Non-pigmented ciliary epithelial cell (primary cell): ENCODE measurements around the gene DTL.
"Not testable (repeated sequence)": the region's sequence is repeated elsewhere in the genome, so short reads cannot be mapped to it uniquely, and the experiment has no call there.

ENCODE experiments used
- DNase-seq: peaks from one replicate; pipeline ENCODE4 v3.0.0-alpha.2; 2010; ENCODE audit warnings: low read depth

The DTL gene, protein sequence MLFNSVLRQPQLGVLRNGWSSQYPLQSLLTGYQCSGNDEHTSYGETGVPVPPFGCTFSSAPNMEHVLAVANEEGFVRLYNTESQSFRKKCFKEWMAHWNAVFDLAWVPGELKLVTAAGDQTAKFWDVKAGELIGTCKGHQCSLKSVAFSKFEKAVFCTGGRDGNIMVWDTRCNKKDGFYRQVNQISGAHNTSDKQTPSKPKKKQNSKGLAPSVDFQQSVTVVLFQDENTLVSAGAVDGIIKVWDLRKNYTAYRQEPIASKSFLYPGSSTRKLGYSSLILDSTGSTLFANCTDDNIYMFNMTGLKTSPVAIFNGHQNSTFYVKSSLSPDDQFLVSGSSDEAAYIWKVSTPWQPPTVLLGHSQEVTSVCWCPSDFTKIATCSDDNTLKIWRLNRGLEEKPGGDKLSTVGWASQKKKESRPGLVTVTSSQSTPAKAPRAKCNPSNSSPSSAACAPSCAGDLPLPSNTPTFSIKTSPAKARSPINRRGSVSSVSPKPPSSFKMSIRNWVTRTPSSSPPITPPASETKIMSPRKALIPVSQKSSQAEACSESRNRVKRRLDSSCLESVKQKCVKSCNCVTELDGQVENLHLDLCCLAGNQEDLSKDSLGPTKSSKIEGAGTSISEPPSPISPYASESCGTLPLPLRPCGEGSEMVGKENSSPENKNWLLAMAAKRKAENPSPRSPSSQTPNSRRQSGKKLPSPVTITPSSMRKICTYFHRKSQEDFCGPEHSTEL

DNA sequence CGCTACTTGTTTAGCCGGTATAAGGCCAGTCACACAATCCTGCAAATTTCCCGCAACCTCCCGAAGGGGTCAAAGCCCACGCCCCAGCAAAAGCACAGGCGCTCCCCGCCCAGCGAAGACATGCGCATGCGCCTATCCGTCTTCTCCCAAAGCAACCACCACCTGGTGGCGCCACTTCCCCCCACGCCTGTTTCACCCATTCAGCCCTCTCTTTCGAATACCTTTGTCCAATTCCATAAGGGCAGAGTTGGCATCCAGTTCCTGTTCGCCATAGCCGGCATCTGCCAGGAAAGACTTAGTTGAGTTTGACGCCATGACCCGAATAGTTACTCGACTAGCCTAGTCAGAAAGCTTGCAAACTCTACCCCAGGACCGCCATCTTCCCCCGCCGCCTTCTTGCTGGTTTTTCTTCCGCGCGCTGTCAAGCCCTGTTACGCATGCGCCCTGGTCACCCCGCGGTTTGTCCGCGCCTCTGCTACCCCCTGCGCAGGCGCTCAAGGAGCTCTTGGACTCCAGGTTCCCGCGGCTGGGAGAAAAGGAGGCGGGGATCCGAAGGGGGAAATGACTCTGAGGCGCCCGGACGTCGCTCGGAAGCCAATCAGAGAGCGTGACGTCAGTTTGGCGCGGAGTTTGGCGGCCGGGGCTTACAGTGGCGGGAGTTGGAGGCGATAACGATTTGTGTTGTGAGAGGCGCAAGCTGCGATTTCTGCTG lies at the start of gene DTL, which contains the start of gene INTS7:
Gene DTL (plus strand): TSS at position 626 of the 712 bp plus-strand sequence. CDS start 143 bp downstream, outside the sequence.
Gene INTS7 (minus strand): TSS at position 435 of the 712 bp plus-strand sequence. CDS start 120 bp downstream, at position 315.
- DNase-seq: peak; percentile 95

DNA sequence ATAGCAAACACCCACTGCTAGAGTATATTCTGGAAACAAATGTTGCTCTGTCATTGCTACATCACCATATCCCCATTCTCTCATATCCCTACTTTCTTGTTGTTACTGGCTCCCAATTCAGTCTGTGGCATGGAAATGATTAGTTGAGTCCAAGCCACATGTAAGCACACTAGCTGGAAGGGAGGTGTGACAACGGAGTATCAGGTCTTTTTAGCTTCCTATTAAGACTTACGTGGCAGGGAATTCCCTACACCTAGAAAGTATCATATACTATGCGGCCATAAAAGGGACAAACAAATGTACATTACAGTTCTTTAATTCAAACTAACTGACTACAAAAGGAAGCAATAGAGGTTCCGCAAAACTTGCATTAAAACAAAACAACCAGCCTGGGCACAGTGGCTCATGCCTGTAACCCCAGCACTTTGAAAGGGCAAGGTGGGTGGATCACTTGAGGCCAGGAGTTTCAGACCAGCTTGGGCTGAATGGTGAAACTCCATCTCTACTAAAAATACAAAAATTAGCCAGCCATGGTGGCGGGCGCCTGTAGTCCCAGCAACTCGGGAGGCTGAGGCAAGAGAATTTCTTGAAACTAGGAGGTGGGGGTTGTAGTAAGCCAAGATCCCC lies 48.8 kb upstream of the DTL start:
- DNase-seq: no peak

DNA sequence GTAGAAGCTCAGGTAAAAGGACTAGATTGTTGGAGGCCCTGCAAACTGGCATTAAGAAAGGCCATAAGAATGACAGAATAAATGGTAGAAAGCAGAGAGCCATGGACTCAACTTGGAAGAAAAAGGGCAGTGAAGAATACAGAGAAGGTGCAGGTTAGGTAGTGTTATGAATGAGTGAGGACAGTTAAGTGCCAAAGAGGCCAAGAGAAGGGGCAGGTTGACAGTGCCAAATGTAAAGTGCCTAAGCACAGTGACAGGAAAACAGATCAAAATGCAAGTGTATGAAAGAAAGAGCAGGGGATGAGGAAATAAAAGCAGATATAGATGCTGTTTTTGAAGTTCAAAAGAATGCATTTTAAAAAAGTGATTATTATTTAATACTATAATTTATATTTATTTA lies 43.9 kb upstream of the DTL start:
- no peak for DNase-seq

DNA sequence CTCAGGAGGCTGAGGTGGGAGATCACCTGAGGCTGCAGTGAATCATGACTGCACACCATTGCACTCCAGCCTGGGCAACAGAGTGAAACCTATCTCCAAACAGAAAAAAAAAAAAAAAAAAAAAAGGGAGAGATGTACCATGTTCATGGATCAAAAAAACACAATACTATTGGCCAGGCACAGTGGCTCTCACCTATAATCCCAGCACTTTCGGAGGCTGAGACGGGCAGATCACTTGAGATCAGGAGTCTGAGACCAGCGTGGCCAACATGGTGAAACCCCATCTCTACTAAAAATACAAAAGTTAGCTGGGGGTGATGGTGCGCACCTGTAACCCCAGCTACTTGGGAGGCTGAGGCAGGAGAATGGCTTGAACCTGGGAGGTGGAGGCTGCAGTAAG lies 38.1 kb upstream of the DTL start:
- not testable (repeated sequence) for DNase-seq

DNA sequence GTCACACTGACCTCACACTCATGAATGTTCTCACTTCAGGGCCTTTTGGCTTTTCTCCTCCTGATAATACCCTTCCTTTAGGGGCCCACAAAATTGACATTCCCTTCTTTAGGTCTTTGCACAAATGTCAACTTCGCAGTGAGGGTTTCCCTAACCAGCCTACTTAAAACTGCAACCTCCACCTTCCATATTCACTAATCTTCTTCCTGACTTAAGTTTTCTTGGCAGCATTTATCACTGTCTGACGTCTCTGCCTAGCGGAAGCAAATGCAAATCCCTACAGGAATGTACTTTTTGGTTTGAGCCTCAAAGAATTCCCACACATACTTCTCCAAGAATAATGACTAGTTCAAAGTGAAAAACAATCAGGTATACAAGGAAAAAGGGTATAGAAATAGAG lies 33.0 kb upstream of the DTL start:
- DNase-seq: peak; percentile 62

DNA sequence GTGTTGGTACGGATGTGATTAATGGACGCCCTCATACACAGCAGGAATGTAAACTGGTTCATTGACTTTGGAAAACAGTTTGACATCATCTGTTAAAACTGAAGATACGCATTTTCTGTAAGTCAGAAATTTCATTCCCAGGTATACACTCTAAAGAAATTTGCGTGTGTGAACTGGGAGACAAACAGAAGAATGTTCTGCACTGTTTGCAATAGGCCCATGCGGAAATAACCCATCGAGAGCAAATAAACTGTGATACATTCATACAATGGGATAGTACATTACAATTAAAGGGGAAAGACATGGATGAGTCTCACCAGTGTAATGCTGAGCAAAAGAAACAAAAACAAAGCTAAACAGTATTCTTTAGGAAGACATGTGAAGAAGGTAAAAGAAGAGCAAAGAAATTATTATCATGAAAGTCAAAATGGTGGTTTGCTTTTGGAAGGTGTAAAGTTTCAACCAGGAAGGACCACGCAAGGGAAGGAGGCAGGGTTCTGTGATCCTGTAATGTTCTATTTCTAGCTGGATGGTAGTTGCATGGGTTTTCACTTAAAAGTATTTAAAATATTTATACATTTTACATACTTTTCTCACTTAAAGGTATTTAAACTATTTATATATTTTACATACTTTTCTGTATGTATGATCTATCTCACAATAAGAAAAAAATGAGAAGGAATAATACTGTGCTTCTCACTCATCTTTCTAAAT lies 30.5 kb upstream of the DTL start:
- DNase-seq: no peak

DNA sequence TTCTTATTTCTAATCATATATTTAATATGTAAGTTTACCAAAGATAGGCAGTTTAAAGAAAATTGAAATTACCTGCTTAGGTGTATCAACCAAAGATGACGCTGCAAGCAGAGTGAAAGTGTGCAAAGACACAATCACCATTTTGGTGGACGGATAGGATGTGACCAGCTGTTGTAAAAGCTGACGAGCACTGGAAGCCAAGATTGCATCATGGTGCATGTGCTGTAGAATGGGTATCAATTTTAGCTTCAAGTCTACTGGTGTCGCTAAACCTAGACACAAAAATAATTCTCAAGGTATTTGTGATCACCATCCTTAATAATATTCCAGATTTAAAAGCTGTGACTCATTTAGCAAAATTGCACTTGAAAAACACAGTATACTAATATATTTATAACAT lies 28.4 kb upstream of the DTL start:
- no peak for DNase-seq

DNA sequence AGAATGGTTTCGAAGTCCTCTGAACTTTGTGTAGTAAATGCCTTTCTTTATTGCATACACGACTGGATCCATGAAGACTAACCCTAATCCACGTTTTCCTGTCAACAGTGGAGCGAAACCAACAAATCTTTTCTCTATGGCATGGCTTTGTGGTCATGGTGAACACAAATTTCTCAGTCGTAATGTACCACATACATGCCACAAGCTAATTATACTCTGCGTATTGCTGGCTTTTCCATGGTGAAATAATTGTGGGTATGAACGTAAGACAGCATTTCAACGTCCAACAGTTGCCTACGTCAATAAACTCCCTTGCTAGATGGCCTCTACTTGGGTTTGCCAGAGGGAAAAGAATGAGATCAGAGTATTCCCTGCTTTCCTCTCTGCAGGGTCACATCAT lies 27.7 kb upstream of the DTL start:
- no peak for DNase-seq

DNA sequence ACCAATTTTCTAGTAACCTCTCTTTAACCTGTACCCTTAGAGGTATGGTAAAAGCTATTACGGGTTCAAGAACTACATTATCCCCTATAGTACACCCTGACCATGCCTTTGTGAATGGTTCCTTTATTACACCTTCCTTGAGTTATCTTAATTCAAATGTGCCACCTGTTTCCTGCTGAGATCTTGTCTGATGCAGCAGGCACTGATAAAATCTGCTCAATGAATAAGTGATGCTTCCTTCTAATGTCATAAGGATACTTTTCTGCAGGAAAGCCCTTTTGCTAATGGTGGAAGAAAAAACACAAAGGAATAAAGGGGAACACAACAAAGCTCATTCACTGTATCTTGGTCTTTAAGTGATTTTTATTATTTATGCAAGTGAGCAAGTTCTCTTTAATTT lies 26.0 kb upstream of the DTL start:
- DNase-seq: no peak

DNA sequence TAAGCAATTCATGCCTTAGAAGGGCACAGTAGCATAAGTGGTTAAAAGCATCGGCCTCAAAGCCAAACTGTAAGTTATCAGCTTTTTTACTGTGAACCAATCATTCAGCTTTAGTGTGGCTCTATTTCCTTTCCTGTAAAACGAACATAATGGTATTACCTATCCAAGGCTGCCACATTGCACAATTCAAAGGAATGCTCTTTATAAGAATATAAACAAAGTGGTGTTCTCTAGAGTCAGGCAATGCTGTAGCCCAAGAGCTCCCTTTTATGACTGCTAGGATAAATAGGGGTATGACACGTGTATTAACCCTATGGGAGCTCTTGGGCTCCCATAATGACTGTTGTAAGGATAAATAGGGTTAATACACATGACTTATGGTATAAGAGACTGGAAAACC lies 25.5 kb upstream of the DTL start:
- no peak for DNase-seq

DNA sequence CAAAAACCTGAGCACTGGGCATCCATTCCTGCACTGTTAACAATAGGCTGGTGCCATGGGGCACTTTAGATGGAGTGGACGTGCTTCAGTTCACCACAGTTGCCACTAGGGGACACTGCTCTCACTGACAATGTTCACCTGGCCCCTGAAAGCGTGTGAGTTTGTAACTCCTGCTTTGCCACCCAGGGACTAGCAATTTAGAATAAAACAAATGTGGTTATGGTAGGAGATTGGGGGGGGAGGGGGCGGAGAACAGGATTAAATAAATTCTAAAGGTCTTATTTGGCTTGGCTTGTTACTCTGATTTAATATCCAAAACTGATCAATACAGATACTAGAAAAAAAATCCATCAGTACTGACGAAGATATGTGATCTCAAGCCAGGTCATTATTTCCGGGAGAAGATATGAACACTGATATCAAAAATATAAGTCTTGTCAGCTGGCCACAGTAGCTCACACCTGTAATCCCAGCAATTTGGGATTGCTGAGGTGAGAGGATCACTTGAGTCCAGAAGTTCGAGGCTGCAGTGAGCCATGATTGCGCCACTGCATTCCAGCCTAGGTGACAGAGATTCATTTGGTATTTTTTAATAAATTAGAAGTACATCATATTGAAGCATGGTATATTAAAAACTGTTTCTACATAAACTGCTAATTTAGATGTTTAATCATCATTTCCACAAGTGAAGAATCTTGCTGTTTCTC lies 23.4 kb upstream of the DTL start:
- DNase-seq: no peak

DNA sequence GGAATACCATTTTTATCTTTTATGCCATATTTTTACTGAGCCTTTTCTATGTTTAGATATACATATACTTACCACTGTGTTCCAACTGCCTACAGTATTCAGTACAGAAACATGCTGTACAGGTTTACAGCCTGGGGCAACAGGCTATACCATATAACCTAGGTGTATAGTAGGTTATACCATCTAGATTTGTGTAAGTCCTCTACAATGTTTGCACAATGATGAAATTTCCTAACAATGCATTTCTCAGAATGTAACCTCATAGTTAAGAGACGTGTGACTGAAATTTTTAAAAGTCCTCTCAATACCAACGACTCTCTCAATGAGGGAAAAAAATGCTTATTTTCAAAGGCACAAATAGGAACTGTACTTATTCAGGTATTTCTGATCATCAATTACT lies 21.9 kb upstream of the DTL start:
- no peak for DNase-seq

DNA sequence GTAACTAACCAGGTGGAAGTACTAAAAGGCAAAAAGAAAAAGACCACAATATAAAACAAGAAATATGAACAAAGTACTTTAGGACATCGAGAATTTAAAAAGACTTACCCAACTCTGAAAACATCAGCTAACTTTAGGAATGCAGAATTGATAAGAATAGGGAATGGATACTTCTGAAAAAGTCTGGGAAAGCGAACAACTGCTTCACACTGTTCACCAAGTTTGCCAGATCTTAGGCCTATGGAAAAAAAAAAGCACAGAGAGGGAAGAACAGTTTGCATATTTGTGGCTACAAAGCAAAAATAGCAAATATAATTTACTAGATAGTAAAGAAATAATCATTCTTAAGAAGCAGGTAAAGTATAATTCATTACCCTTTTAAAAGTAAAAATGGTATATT lies 14.6 kb upstream of the DTL start:
- no peak for DNase-seq

DNA sequence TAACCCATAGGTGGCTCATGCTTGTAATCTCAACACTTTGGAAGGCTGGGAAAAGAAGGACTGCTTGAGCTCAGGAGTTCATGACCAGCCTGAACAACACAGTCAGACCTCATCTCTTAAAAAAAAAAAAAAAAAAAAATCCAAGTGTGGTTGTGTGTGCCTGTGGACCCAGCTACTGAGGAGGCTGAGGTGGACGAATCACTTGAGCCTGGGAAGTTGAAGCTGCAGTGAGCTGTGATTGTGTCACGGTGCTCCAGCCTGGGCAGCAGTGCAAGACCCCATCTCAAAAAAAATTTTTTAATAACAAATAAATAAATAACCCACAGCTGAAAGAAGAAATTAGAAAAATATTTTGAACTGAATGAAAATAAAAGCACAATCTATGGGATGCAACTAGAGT lies 14.0 kb upstream of the DTL start:
- DNase-seq: no peak

DNA sequence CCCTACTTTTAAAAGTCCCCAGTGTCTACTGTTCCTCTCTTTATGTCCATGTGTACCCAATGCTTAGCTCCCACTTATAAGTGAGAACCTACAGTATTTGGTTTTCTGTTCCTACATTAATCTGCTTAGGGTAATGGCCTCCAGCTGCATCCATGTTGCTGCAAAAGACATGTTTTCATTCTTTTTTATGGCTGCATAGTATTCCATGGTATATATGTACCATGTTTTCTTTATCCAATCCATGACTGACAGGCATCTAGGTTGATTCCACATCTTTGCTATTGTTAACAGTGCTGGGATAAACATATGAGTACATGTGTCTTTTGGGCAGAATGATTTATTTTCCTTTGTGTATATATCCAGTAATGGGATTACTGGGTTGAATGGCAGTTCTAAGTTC lies 12.6 kb upstream of the DTL start:
- not testable (repeated sequence) for DNase-seq

DNA sequence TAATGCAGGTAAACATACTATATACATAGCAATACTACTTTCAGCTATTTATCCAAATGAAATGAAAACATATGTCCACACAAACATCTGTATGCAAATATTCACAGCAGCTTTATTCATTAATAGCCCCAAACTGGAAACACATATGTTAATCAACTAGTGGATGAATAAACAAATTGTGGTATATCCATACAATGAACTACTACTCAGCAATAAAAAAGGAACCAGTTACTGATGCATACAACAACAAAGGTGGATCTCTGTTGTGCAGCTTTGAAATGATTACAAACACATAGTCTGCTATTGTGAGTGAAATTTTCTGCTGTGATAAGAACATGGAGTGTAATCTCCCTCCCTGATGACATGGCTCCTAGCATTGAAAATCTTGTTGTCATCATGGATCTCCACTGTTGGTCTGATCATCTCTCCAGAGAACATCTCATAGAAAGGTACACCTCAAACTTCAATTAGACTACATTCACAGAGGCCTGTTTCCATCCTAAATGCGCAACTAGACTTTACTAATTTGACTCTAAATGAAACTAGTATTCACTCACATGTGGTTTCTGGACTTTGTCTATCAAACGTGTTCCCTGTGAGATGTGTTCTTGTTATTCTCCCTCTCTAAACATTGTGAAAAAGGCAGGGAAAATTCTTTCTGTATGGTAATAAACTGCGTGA lies 10.9 kb upstream of the DTL start:
- no peak for DNase-seq

DNA sequence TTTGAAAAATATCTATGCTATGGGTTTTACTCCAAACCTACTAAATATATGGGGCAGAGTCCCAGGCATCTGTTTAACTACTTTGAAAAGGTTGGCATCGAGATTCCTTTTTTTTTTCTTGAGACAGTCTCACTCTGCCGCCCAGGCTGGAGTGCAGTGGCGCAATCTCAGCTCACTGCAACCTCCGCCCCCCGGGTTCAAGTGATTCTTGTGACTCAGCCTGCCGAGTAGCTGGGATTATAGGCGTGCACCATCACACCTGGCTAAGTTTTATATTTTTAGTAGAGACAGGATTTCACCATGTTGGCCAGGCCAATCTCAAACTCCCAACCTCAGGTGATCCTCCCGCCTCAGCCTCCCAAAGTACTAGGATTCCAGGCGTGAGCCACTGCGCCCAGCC lies 7.8 kb upstream of the DTL start:
- not testable (repeated sequence) for DNase-seq

DNA sequence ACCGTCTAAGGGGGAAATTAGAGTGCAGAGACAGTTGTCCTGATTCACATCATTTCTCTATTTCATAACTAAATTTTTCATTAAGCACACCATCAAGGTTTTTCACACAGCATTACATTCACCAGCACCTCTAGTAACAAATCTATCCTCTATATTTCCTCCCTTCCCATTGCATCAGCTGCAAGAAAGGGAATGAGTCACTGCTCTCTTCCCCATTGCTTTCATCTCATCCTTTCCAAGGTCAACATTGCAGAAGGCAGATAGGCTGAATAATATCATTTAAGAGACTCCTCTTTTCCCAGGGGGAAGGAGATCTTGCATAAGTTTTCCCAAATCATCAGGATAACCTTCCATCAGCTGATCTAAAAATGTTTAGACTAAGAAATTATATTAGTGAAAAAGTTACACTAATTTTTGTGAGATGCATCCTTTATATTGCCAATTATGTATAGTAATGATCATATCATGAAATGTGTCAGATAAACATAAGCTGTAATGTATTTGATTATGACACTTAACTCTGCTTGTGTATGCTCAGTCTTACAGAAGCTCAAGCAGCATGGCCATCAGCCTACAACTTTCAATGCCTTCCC lies 4.5 kb upstream of the DTL start:
- DNase-seq: peak; percentile 60

DNA sequence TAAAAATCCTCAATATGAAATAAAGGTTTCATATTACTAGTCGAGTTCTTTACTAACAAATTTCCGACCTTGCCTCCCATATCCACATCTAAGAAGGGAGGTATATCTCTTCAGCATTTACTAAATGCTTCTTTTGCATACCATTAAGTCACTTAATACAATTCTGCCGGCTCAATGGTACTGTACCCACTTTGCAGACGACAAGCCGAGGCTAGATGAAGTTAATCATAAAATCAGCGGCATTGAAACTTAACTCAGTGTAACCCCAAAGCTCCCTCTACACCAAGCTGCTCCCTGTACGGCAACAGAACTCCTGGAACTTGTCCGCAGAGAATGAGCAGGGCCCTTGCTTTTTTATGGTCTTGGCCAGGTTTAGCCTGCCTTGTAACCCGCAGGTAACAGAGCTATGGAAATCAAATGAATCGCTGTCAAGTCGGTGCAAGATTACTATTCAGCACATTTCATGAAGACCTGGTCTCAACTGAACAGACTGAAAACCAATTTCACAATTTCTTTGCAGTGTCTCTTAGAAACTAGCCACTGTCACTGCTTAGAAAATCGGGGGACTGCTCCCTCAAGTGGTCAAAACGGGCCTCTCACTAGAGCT lies 929 bp upstream of the DTL start:
- DNase-seq: no peak
